Brain microvascular endothelial cell (primary cell): ENCODE measurements around the gene SIK2.

Experiments used
- DNase-seq: peaks from one replicate; pipeline ENCODE4 v3.0.0-alpha.2; 2020
- H3K27ac ChIP-seq: fragments of 250-450 bp; sonication (Bioruptor Pico); 2 replicates; pipeline ENCODE4 v1.5.1; 2020; ENCODE audit warnings: mild to moderate bottlenecking, moderate library complexity
- H3K27me3 ChIP-seq: fragments of 250-450 bp; sonication (Bioruptor Pico); replicated peaks from 2 replicates; pipeline ENCODE4 v1.5.1; 2020; ENCODE audit warnings: mild to moderate bottlenecking
- H3K36me3 ChIP-seq: fragments of 250-450 bp; sonication (Bioruptor Pico); replicated peaks from 2 replicates; pipeline ENCODE4 v1.5.1; 2020; ENCODE audit warnings: mild to moderate bottlenecking
- H3K4me3 ChIP-seq: 2 replicates; pipeline ENCODE4 v1.5.1; 2011; ENCODE audit warnings: low read depth, mild to moderate bottlenecking, control low read depth, low read length, moderate library complexity
- CTCF ChIP-seq: IDR thresholded peaks from 2 replicates; pipeline ENCODE4 v1.5.1; 2011; ENCODE audit warnings: low read depth, mild to moderate bottlenecking, moderate library complexity, low read length, control low read depth, inconsistent platforms; ENCODE audit errors: missing control alignments
- in situ Hi-C: cut with HindIII; loops from 2 replicates; pipeline ENCODE4 v1.10.0; 2017; ENCODE audit warnings: low sequenced_read_pairs, low pct_ligation_motif_present

Gene SIK2

GRCh38 chr11:111730871-111731591, 128.8 kb downstream of the SIK2 start:
- Histone ChIP-seq H3K27me3 (no peaks in the 10 kb centered on the region), H3K27ac (peak overlapping the region; percentile 78), H3K36me3 (peaks cover 8% of the 10 kb centered on the region), H3K4me3 (no peak overlapping the region)
- peak; percentile 90 for DNase-seq
- in situ Hi-C loops: no loop called here
- TF ChIP-seq CTCF: no peak

GRCh38 chr11:111731821-111732220, 129.6 kb downstream of the SIK2 start:
- H3K36me3 ChIP-seq: peaks cover 2% of the 10 kb centered on the region
- H3K4me3 ChIP-seq: no peak overlapping the region
- H3K27ac ChIP-seq: no peak overlapping the region
- DNase-seq: no peak
- in situ Hi-C loops: no loop called here
- TF ChIP-seq CTCF: no peak
- no peaks in the 10 kb centered on the region for H3K27me3 ChIP-seq

DNA sequence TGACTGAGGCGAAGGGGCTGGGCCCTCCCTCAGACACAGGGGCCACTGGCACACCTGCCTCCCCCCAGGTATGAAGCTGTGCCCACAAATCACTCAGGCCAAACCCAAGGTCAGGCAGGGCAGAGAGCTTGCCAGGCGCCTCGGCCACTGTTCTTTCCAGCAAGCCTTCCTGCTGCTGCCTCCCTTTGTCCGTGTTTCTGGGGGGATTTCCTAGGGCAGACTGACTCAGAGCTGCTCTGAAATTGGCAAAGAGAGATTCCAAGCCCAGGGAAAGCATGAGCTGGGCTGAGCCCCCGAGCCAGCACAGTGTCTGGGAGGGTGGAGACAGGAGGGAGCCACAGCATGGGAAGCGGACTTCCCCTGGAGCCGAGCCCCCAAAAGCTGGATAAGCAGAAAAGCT, 130.8 kb downstream of the SIK2 start:
- H3K4me3 ChIP-seq: no peak overlapping the region
- no peaks in the 10 kb centered on the region for H3K36me3 ChIP-seq
- H3K27ac ChIP-seq: peak overlapping the region; percentile 100
- in situ Hi-C loops: no loop called here
- no peak for TF ChIP-seq CTCF
- peak; percentile 76 for DNase-seq
- no peaks in the 10 kb centered on the region for H3K27me3 ChIP-seq

DNA sequence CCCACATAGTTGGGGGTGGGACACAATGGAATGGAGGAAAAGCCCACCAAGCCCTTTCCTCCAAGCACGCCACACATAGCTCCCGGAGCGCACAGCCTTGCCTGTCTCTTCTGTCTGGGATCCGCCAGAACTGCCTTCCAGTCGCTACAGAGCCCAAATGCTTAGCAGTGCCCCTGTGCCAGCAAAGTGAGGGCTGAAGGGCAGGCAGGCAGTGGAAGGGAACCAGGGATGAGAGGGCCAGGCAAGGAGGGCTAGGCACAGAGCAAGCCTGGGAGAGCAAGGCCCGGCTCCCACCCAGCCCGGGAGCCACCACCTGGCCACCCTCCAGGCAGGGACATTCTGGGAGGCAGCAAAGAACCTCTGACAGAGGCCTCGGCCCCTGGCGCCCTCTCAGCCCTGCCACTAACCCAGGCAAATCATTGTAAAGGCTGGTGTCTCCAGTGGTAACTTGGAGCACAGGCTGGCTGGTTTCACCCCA, 131.4 kb downstream of the SIK2 start:
- Histone ChIP-seq H3K4me3 (no peak overlapping the region), H3K36me3 (no peaks in the 10 kb centered on the region), H3K27me3 (no peaks in the 10 kb centered on the region), H3K27ac (peak overlapping the region; percentile 100)
- TF ChIP-seq CTCF: no peak
- in situ Hi-C loops: no loop called here
- DNase-seq: no peak

- no peak for DNase-seq
- Histone ChIP-seq H3K36me3 (no peaks in the 10 kb centered on the region), H3K27ac (peak overlapping the region; percentile 100), H3K27me3 (no peaks in the 10 kb centered on the region), H3K4me3 (no peak overlapping the region)
- TF ChIP-seq CTCF: no peak
- in situ Hi-C loops: no loop called here
These were observed 132.1 kb downstream of the SIK2 start for GRCh38 chr11:111734101-111734953.
